Activated CD4-positive, CD25-positive, alpha-beta regulatory T cell treated with anti-CD3 and anti-CD28 coated beads, Interleukin-2, amount 50 U/mL, for 24 hours (primary cell): ENCODE data around the gene PCDHGC4.
A peak's percentile ranks its signal among the peaks of the same experiment; 100 is the strongest.

Source experiments
- ATAC-seq, 2 donors: fragments of 150-1000 bp; cut with Tn5 transposase; one replicate each; pipeline ENCODE4 v1.10.0; 2021; ENCODE audit warnings: mild to moderate bottlenecking in 1 of 2, moderate library complexity in 1 of 2

The PCDHGC4 gene

DNA sequence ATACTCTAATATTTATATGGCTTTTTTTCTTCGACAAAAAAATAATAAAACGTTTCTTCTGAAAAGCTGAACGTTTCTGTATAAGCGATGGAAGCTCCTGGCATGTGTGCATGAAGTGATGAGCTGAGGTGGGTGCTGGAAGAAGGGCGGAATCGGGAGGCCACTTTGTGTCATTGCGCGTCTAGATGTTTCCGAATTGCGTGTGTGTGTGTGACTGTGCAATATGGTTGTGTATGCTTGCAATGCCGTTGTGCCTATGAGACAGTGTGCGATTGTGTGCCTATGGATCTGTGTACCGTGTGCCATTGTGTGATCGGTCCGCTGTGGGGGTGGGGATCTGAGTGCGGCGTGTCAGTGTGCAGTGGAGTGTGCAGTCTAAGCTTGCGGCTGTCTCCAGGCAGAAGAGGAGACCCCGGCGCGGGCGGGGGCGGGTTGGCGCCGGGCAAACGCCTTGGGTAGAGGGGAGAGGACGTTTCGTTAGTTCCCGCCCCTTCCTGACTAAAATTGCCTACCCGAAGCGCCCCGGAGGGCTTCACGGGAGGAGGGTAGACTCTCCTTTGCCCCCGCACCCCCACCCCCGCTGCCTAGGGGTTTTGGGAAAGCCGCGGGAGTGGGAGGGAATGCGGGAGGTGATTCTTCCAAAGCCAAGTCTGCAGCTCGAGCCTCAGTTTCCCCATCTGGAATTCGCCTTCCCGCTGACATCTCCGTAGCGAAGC is 28.2 kb downstream of the PCDHGC4 start:
- ATAC-seq: peak; percentile 40 to 45

DNA sequence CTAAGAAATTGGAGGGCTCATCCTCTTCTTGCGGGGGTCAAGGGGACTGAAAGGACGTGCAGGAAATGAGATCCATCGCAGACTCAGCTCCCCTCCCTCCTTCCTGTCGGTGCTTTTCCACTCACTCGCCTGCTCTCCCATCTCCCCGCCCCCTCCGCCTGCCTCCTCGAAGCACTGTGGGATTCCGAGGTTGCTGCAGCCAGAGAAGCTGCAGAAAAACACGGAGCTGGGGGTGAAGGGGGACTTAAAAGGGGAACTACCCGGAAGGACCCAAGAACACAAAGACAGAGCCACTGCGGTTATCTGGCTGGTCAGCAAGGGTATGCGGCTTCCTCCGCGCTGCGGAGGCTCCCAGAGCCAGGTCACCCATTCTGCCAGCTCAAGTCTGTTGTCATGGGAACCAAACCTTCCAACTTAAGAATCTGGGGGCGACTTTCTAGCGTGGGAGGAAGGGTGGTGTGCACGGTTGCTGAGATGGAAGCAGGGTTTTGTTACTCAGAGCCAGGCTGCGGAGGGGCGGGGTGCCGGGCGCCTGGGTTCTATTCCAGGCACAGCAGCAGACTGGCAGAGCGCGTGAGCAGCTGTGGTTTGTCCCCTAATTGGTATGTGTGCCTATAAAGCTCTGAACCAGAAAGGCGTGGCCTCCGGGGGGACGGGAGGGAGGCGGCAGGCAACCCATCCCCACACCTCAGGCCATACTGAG is 28.9 kb downstream of the PCDHGC4 start:
- peak; percentile 75 to 76 for ATAC-seq

DNA sequence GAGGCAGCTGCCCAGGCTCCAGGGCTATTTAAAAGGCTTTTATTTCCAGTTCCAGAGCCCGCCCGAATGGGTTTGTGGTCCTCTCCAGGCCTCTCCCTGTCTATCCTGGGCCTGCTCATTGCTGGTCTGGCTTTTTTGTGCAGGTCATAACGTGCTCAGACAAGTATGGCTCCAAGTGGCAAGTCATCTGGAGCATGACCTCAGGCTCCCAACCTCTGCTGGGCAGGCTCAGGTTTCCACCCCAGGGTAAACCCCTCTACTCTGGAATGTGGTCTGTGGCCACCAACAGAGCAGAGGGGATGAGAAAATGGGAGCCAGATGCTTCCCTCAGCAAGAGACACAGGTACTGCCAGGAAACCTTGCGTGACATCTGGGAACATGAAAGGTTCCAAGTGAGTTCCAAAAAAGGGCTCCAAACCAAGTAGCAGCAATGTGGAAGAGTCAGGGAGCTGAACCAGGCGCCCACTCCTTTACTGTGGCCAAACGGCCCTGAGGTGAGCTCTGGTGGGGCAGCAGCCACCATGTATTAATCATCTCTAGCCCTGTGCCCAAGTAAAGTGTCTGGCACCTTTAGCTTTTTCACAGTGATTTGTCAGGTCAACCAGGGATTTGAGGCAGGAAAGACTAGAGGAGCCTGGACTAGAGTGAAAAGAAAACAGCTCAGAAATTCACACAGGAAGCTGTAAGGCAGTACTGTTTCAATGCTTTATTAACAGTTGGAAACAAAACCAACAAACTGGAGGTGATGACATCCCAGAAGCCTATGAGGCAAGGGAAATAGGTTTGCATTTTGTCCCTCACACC is 29.7 kb downstream of the PCDHGC4 start:
- peak; percentile 3 to 5 for ATAC-seq

DNA sequence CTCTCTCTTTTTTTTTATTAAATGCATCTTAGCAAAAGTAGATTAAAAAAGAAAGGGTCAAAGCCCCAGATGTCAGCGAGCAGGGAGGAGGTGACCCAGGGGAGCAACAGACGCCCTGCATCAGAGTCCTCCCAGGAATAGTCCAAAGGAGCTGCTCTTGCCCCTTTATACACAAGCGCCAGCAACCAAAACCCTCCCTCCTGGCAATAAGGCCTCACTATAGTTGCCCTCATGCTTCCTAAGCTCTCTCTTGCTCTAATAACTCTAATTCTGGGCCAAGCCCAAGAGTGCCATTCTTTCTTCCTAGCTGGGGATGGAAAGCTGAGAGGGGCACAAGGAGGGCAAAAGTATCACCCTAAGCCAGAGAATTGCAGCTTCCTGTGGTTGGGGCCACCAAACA is 30.3 kb downstream of the PCDHGC4 start:
- no peak for ATAC-seq

DNA sequence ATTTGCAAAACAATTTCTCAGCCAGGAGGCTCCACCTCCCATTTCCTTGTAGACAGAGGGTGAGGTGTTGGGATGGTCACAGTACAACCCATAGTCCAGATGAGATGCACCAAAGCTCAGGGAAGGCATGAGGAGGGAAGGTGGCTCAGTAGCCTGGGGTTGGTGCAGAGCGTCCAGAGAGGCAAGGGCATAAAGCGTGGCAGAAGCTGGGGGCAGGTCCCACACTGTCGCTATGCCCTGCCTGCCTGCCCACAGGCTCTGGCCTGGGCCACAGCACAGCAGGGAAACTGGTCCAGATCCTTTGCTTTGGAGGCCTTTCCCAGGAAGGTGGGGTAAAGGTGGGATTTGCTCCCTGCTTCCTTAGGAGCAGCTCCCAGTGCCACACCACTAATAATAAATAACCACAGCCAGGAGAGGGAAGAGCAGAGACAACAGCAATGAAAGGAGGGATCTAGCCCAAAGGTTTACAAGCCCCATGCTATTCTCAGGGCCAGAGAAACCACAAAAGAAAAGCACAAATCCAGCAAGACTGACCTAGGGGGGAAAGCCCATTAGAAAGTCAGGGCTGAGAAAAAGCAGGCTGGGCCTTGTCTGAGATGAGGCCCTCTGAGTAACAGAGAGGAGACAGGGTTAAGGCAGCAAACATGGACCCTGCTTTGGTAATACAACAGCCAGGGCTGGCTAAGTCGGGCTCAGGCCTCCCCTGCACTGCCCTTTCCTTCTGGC is 31.3 kb downstream of the PCDHGC4 start:
- ATAC-seq: no peak

DNA sequence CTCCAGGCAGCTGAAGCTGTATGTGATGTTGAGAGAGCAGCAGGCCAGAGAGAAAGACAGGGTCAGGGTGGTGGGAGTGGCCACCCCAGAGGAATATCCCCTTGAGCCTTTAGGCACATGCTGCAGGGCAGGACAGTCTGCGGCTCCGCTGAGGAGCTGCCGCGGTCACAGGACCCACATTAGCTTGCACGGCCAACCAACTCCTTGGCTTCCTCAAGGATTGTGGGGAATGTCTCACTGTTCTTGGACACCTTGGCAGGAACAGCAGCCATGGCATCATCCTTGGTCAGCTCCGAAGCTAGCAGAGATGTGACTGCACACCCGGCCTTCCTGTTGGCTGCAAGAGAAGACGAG is 31.8 kb downstream of the PCDHGC4 start:
- ATAC-seq: no peak

DNA sequence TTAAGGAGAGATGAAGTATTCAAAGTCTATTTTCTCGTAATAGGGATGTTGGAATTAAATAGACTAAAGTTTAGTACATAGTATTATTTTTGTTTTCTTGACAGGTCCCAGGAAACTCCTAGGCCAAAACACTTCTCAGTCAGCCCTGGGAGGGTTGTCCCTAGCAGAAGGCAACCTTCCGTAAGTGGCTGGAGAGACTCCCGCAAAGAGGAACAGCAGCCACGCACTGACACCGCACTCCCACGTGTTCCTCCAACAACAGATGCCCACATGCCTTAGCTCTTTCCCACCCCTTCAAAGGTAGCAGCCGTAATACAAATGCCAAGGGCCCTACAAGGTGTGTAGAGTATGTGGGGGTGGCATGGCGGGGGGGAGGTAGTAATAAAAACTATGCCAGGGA is 32.5 kb downstream of the PCDHGC4 start:
- no peak for ATAC-seq

DNA sequence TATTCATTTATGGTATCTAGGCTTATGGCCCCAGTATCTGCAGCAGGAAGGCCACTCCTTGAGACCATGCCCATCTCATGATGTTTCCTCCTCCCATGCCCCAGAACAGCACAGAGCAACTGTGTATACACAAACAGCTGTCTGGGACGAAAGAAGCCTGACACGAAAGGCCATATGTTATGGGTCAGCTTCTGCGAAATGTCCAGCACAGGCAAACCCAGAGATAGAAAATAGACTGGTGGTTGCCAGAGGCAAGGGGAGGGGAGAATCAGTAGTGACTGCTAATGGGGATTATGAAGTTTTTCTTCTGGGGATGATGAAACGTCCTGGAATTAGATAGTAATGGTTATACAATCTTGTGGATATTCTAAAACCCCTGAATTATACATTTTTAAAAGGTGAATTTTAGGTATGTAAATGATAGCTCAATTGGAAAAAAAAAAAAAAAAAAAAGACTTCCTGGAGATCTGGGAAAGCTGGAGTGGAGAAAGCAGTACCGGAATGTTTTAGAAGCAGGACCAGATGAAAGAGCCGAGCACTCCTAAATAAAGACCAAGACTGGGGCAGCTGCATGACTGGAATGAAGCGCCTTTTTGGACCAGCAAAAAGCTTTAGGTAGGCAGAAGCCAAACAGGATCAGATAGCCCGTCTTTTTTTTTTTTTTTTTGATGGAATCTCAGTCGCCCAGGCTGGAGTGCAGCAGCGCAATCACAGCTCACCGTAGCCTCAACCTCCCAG is 33.2 kb downstream of the PCDHGC4 start:
- ATAC-seq: no peak

DNA sequence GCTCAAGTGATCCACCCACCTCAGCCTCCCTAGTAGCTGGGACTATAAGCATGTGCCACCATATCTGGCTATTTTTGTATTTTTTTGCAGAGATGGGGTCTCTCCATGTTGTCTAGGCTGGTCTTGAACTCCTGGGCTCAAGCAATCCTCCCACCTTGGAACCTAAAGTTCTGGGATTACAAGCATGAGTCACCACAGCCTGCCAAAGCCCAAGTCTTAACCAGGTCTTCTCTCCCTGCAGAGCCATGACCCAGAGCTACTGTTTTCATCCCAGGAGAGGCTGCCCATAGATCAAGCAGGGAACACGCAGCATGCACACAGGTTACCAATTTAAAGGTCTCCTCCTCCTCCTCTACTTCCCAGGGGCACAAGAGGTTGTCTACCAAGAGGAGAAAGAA is 33.8 kb downstream of the PCDHGC4 start:
- no peak for ATAC-seq

DNA sequence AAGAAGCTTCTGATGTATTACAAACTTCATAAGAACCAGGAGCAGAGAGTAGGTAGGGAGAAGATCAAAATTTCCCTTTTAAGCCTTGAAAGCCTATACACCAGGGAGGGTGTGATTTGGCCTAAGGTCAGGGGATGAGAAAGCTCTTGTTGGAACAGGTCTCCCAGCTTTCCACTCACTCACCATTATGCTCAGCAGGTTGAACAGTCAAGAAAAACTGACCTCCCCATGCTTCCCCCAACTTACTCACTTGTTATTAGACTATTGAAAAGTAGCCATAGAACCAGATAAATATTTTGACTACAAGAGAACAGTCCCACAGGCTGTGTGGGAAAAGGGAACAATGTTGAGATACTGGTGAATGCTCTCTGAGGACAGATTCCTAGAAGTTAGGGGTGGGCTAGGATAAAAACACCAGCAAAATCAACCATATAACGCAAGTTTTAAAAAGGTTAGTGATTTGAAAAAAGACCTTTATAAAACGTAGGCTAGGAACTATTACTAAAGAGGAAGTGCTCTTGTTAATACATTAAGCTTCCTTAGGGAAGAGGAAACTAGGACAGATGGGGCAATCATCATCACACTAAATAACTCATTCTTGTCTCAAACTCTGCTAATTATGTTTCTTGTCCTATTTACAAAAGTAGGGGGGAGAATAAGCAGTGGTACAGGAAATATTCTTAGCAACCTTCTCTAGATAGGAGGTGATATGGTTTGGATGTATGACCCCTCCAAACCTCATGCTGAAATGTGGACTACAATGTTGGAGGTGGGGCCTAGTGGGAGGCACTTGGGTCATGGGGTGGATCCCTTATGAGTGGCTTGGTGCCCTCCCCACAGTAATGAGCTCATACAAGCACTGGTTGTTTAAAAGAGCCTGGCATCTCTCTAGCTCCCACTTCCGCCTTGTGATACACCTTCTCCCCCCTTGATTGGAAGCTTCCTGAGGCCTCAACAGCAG is 35.1 kb downstream of the PCDHGC4 start:
- ATAC-seq: no peak

DNA sequence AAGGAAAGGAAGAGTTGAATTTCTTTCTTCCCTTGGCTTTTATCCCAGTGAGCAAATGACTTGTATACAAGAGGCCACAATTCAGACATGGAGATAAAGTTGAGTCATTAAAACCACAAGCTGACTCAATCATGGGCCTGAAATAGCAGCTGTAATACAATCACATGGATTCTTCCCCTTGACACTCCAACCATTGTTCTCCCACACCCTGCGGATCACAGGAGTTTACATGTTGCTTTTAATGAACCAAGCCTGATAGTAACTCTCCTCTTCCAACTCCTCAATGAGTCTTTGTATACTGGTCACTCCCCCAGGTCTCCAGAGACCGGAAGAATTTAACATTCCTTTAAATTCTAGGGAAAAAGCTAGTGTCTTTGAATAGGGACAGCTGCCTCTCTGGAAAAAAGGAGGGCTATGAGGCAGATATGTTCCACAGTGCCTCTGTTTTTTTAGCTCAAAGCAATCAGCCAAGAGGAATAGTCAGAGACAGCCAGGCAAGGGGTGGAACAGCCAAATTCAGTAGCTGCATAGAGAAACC is 36.5 kb downstream of the PCDHGC4 start:
- peak; percentile 62 to 64 for ATAC-seq

DNA sequence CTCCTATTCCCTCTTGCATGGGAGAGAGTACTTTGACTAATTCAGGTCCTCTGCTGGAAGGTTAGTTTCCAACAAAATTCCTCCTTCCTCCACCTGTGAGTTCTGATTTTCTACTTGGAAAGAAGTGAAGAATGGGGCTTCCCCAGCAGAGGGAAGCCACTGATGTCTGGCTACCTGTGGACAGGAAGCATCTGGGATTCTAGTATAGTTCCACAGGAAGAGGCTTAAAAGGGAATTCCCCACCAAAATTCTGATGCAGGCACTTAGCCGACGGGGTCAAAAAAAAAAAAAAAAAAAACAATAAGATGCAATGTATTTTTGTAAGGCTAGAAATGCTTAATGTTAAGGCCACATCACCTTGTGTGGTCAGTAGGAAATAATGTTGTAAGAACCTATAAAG is 37.5 kb downstream of the PCDHGC4 start:
- ATAC-seq: no peak

DNA sequence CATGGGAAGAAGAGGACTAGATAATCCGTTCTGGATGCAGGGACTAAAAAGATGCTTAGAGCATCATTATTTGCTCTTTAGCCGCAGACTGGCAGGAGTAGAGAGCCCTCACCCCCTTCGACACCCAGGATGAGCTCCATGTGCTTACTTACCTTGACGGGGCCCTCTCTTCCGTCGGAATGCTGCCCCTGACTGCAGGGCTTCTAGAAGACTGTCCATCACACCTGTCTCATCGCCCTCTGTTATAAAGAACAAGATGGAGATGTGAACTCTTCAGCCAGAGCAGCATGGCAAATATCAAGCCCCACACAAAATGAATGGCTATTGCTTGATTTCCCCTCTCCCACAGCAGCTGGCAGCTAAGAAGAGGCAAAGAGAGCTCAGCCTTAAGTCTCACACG is 39.2 kb downstream of the PCDHGC4 start:
- no peak for ATAC-seq

DNA sequence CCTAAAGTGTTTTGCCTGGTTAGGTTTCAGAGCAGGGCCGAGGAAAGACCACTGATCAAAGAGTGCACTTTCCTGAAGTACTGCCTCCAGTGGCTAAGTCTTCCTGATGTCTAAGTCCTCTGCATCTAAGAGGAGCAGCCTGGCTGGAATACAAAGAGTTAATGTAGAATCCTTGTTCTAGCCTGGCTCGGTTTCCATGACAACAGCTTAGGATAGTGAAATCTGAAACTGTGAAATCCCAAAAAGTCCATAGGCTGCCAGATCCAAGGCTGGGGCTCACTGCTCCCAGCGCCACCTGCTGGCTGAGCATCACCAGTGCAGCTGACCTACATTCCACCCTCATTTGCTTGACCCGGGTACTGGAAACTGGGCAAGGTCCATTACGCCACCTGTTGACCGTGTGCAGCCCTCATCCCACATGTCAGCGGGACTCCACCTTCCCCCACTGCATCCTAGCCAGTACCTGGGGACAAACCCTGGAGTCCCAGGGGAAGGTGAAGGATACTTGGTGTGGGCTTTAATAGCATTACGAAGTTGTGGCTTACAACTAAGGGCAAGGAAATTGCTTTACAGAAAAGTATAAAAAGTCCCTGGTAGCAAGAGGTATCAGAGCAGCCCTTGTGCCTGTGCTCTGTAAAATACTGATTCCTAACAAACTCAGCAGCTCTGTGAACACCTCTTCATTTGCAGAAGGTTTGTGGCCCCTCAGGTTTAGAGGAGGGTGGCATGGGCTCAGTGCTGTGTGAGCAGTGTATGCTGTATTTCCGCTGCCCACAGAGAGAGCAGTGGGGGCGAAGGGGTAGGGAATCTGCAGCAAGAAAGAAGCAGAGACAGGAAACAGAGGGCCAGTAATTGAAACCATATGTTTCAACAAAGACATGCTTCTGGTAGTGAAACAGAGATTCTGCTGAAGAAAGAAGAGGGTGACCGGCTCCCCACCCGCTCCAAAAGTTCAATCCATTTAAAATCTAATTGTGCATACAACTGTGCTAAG is 40.1 kb downstream of the PCDHGC4 start:
- ATAC-seq: peak; percentile 63 to 66

DNA sequence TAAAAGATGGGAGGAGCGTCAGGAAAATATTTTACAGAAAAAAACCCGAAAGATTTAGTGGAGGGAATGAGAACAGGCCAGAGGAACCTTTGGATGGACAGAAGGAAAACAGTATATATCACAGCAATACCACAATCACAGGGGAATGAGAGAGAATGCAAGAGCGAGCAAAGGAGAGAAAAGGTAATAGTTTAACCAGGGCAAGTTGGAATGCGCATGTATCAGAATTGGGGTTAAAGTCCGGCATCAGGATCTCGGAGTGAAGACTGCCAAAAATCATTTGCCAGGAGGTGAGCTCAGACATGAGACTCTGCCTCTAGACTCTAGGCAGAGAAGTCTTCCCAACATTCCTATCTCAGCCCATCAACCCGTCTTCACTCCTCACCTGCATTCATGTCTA is 40.8 kb downstream of the PCDHGC4 start:
- no peak for ATAC-seq

DNA sequence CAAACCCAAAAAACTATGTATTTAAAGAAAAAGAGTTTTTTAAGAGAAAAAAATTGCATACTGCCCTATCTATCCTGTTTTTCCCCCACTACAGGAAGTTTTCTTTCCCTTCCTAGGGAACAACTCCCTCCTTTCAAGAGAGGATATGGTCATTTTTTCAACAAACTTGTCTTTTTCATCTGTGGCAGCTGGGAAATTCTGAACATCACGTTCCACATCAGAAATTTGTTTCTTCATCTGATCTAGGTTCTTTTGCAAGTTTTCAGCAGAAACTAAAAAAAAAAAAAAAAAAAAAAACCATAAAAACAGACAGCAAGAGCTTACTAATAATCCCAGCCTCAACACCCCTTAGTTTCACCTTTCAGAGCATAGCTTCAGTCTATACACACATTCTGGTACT is 42.6 kb downstream of the PCDHGC4 start:
- ATAC-seq: no peak

DNA sequence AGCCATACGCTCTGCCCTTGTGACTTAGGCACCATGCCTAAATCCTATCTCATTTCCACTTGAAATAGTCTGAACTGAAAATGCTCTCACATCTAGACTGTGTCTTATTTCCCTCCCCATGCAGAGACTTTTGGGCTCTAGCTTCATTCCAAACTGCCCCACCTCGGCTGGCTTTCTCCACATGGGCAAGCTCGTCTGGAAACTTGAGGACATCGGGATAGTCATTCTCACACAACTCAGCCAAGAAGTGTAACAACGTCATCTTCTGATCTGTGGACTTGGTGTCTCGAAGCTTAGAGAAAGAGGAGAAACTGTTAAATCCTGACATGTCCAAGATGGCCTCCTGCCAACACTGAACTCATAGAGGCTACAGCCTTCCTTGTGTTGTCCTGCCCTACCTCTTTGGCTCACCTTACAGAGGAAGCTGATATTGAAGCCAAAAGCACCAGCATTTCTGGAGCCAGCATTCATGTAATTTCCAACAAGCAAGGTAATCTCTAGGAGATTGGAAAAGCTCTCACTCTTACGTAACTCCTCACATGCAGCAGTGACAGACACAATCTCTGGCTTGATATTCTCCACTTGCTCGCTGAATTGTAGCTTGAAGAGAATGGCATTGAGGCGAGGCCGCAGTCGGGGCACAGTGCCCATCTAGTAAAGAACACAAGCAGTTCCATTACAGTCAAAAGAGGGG is 43.6 kb downstream of the PCDHGC4 start:
- ATAC-seq: no peak

DNA sequence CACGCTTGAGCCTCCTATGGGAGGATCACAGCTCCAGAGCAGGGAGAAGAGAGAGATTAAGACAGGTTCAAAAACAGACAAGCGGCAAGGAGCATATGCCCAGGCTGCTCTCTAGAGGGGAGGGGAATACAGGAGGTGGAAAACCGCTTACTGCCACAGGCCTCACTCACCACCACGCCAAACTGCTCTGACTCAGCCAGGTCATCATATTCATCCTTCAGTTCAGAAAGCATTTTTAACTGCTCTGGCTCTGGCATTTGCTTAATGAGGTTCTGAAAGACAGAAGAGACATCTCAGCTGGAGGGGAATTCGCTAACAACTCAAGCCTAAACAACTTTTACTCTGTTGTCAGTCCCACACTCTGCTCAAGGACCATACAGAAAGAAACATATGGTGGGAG is 44.2 kb downstream of the PCDHGC4 start:
- no peak for ATAC-seq

DNA sequence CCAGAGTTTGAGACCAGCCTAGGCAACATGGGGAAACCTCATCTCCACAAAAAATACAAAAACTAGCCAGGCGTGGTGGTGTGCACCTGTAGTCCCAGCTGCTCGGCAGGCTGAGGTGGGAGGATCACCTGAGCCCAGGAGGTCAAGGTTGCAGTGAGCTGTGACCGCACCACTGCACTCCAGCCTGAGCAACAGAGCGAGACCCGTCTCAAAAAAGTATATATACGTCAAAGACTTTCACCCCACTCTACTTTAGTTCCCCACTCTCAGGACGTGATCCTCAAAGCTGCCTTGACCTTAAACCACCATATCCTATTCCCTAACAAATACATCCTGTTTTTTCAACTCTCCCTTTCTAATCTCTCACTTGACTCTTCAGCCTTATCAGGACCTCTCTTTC is 45.0 kb downstream of the PCDHGC4 start:
- no peak for ATAC-seq
